Psoas muscle (tissue), 8 donors: ENCODE results near the gene COG3. TPM values are rescaled to one million over a fixed set of nuclear protein-coding genes. Genes with fewer than 3 reads are reported as not detected.

Experiments
- ATAC-seq, 4 donors: fragments of 200-7000 bp; cut with Tn5 transposase; one replicate each; pipeline ENCODE4 v1.9.1; 2020; ENCODE audit warnings: moderate library complexity in 3 of 4, mild to moderate bottlenecking in 2 of 4
- DNase-seq, 2 donors: peaks; one replicate each; pipeline ENCODE4 v3.0.0-alpha.2; 2020
- H3K27ac ChIP-seq: fragments of 200-600 bp; one replicate; pipeline ENCODE4 v1.8.0; 2022
- H3K27me3 ChIP-seq, 3 donors: fragments of 200-600 bp in 1 of 3; one replicate each; pipeline versions ENCODE4 v1.6.1 to v1.8.0; 2013 to 2022; ENCODE audit warnings: low read length in 2 of 3, mild to moderate bottlenecking in 2 of 3, moderate library complexity in 1 of 3; ENCODE audit not compliant: insufficient read depth in 3 of 3
- H3K36me3 ChIP-seq, 2 donors: fragments of 200-600 bp in 1 of 2; one replicate each; pipeline versions ENCODE4 v1.6.1 to v1.8.0; 2013 to 2022; ENCODE audit warnings: low read depth in 1 of 2, mild to moderate bottlenecking in 1 of 2, moderate library complexity in 1 of 2; ENCODE audit not compliant: insufficient read depth in 1 of 2
- H3K4me1 ChIP-seq: fragments of 200-600 bp; one replicate; pipeline ENCODE4 v1.8.0; 2022
- H3K4me3 ChIP-seq: fragments of 200-600 bp; one replicate; pipeline ENCODE4 v1.8.0; 2022; ENCODE audit warnings: mild to moderate bottlenecking
- H3K9me3 ChIP-seq: fragments of 200-600 bp; one replicate; pipeline ENCODE4 v1.8.0; 2022
- CTCF ChIP-seq: fragments of 200-600 bp; IDR thresholded peaks from one replicate; pipeline ENCODE4 v1.8.0; 2022; ENCODE audit warnings: antibody characterized with exemption
- WGBS, 3 donors: extraction: QIAGEN DNeasy Blood & Tissue Kit; methylation state at CpG; one replicate each; pipeline versions ENCODE4 v1.1.6 to v1.1.7; 2013; 5-methylcytosine and 5-hydroxymethylcytosine counted together
- intact Hi-C, 2 donors: fragments of 100-400 bp; cut with DNase I; formaldehyde crosslinking; loops; one replicate each; pipeline versions ENCODE4 v1.11.0 to v1.14.2; 2022
- polyA plus RNA-seq, 3 donors: library from polyadenylated mRNA; stranded (reverse); fragments of 200-250 nt; gene quantifications; one replicate each; pipeline ENCODE4 v1.2.3, GENCODE V29; 2013
- total RNA-seq, 4 donors: library from RNA; stranded (reverse); fragmentation: NEBNext Ultra II Directional in 2 of 4; extraction: Animal tissue kit (Norgen Biotek cat#: 25700) in 2 of 4; gene quantifications; one replicate each; pipeline versions ENCODE4 v1.2.1 to v1.2.4, GENCODE V29; 2021 to 2023
- donor health status: healthy with polysubstance abuse.
- donor health status: DM: no; HTN: no; CAD: no; lungs with moderate emphysema.
- donor health status: Bipolar disorder and iron deficiency.
- donor health status: healthy.
- donor health status: DM: yes; HTN: yes; CAD: no.
- donor health status: DM: no; HTN: no; CAD: no.
- donor health status: DM: no; HTN: no; CAD: no.
- donor health status: DM: yes; HTN: yes; CAD: no.

Gene COG3
- total and polyA plus RNA-seq, 7 donors = 7.5 to 19.1 (median 13.2) TPM

DNA sequence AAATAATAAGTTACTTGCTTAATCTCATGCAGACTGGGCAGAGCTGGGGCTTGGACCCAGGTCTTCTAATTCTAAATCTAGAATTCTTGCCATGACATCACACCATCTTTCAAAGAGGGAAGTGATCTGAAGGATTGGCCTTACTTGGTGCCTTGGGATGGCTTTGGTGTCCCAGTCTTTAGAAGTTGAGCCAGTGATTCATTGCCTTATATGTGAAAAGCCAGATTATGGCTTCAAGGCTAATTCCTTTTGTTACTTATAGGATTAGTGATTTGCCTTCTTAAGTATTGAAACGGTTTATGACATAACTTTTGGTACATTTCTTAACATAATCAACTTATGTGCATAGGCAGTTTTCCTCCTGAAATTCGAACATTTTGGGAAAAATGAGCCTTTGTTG, 14.9 kb downstream of the COG3 start:
- TF ChIP-seq CTCF = no peak

GRCh38 chr13:45481688-45482087, 16.9 kb downstream of the COG3 start:
- no peak for TF ChIP-seq CTCF
- Histone ChIP-seq H3K4me3 (no peak overlapping the region), H3K9me3 (no peaks in the 10 kb centered on the region), H3K4me1 (peaks cover 12% of the 10 kb centered on the region), H3K27me3 (no peaks in the 10 kb centered on the region), H3K36me3 (peaks cover 3 to 57% of the 10 kb centered on the region in 2 donors), H3K27ac (no peak overlapping the region)
- ATAC-seq (no peak), DNase-seq (no peak)
- intact Hi-C loops = no loop called here
- WGBS, 3 donors = 55 to 58% (median 57%) methylated on average over 1 of the region's 1 CpG

More for the DNA sequence above, 14.9 kb downstream of the COG3 start:
- no peak for ATAC-seq
- H3K36me3 ChIP-seq = peaks cover 0 to 57% of the 10 kb centered on the region in 2 donors
- no peaks in the 10 kb centered on the region for H3K9me3 ChIP-seq
- intact Hi-C loops = no loop called here
- DNase-seq = no peak
- H3K27ac ChIP-seq = no peak overlapping the region
- H3K27me3 ChIP-seq = no peaks in the 10 kb centered on the region
- WGBS, 3 donors = 78 to 89% (median 88%) methylated on average over 2 of the region's 2 CpGs
- peaks cover 16% of the 10 kb centered on the region for H3K4me1 ChIP-seq
- H3K4me3 ChIP-seq = no peak overlapping the region

- WGBS, 3 donors = 25 to 39% (median 33%) methylated on average over 3 of the region's 3 CpGs
- no peak for DNase-seq
- Histone ChIP-seq H3K9me3 (no peaks in the 10 kb centered on the region), H3K4me3 (no peak overlapping the region), H3K36me3 (peaks cover 3 to 60% of the 10 kb centered on the region in 2 donors), H3K27ac (peak overlapping the region; percentile 54), H3K4me1 (peaks cover 12% of the 10 kb centered on the region), H3K27me3 (no peaks in the 10 kb centered on the region)
- TF ChIP-seq CTCF = no peak
- ATAC-seq = peak; percentile 59 to 77 (median 60)
- intact Hi-C loops = no loop called here
These were observed 17.9 kb downstream of the COG3 start for GRCh38 chr13:45482571-45483173.

GRCh38 chr13:45487604-45488003, 22.9 kb downstream of the COG3 start:
- no peak for TF ChIP-seq CTCF
- DNase-seq (no peak), ATAC-seq (no peak)
- Histone ChIP-seq H3K36me3 (peaks cover 3 to 74% of the 10 kb centered on the region in 2 donors), H3K4me1 (peaks cover 6% of the 10 kb centered on the region), H3K27me3 (no peaks in the 10 kb centered on the region), H3K4me3 (no peak overlapping the region), H3K9me3 (no peaks in the 10 kb centered on the region), H3K27ac (no peak overlapping the region)
- WGBS, 3 donors = 89 to 100% (median 91%) methylated on average over 1 of the region's 1 CpG
- intact Hi-C loops = no loop called here

GRCh38 chr13:45490068-45490467, 25.3 kb downstream of the COG3 start:
- WGBS, 3 donors = 88 to 100% (median 92%) methylated on average over 1 of the region's 1 CpG
- no peak overlapping the region for H3K27ac ChIP-seq
- no peaks in the 10 kb centered on the region for H3K4me1 ChIP-seq
- no peak overlapping the region for H3K4me3 ChIP-seq
- peak; percentile 20 for TF ChIP-seq CTCF
- DNase-seq (no peak), ATAC-seq (peak in 2 of 4 donors; percentile 35 to 73)
- intact Hi-C loops = loop anchor here in 1 of 2 donors (5.0 kb wide), 1 partner anchor 118 kb away; no protein-coding TSS in a partner anchor
- H3K27me3 ChIP-seq = no peaks in the 10 kb centered on the region
- H3K9me3 ChIP-seq = no peaks in the 10 kb centered on the region
- H3K36me3 ChIP-seq = peaks cover 3 to 79% of the 10 kb centered on the region in 2 donors
